GM18505 (cell line): ENCODE measurements around the gene LRRC45.
A peak's percentile ranks its signal among the peaks of the same experiment; 100 is the strongest.

Source experiments
- ATAC-seq: cut with Tn5 transposase; IDR thresholded peaks from one replicate; pipeline ENCODE4 v1.9.1; 2021; ENCODE audit not compliant: unreplicated experiment
- POLR2A ChIP-seq: IDR thresholded peaks from 4 replicates; pipeline ENCODE4 v1.6.1; 2011; ENCODE audit warnings: borderline replicate concordance; ENCODE audit not compliant: insufficient read depth, insufficient read length; ENCODE audit errors: extremely low read depth

Gene LRRC45

GRCh38 chr17:82054351-82055022 lies 31.4 kb downstream of the LRRC45 start:
- ATAC-seq = no peak
- no peak for TF ChIP-seq POLR2A

- TF ChIP-seq POLR2A = peak; percentile 6
- no peak for ATAC-seq
Observed at GRCh38 chr17:82055023-82055964, 32.2 kb downstream of the LRRC45 start.

GRCh38 chr17:82055965-82056728 lies 33.0 kb downstream of the LRRC45 start:
- no peak for ATAC-seq

GRCh38 chr17:82056729-82057621 lies 33.9 kb downstream of the LRRC45 start:
- no peak for TF ChIP-seq POLR2A
- ATAC-seq = no peak

More at GRCh38 chr17:82055965-82056728, 33.0 kb downstream of the LRRC45 start:
- no peak for TF ChIP-seq POLR2A

- ATAC-seq = no peak
- TF ChIP-seq POLR2A = no peak
Observed at GRCh38 chr17:82058230-82058854, 35.2 kb downstream of the LRRC45 start.

- no peak for ATAC-seq
- TF ChIP-seq POLR2A = no peak
Observed at GRCh38 chr17:82058855-82059249, 35.7 kb downstream of the LRRC45 start.

GRCh38 chr17:82059272-82060000 lies 36.3 kb downstream of the LRRC45 start:
- no peak for TF ChIP-seq POLR2A
- no peak for ATAC-seq

GRCh38 chr17:82060001-82060380 lies 36.9 kb downstream of the LRRC45 start:
- no peak for ATAC-seq
- TF ChIP-seq POLR2A = no peak

- no peak for TF ChIP-seq POLR2A
- ATAC-seq = no peak
Observed at GRCh38 chr17:82060614-82061013, 37.5 kb downstream of the LRRC45 start.

- no peak for ATAC-seq
- no peak for TF ChIP-seq POLR2A
Observed at GRCh38 chr17:82061047-82061925, 38.2 kb downstream of the LRRC45 start.
